Right hindlimb (tissue), 1 donor: ENCODE data around the gene UBR4.

Experiments
- DNase-seq: peaks from one replicate; pipeline ENCODE4 v3.0.0-alpha.2; 2018

Gene UBR4

GRCh38 chr1:19049128-19049768 lies 160.8 kb downstream of the UBR4 start:
- no peak for DNase-seq

DNA sequence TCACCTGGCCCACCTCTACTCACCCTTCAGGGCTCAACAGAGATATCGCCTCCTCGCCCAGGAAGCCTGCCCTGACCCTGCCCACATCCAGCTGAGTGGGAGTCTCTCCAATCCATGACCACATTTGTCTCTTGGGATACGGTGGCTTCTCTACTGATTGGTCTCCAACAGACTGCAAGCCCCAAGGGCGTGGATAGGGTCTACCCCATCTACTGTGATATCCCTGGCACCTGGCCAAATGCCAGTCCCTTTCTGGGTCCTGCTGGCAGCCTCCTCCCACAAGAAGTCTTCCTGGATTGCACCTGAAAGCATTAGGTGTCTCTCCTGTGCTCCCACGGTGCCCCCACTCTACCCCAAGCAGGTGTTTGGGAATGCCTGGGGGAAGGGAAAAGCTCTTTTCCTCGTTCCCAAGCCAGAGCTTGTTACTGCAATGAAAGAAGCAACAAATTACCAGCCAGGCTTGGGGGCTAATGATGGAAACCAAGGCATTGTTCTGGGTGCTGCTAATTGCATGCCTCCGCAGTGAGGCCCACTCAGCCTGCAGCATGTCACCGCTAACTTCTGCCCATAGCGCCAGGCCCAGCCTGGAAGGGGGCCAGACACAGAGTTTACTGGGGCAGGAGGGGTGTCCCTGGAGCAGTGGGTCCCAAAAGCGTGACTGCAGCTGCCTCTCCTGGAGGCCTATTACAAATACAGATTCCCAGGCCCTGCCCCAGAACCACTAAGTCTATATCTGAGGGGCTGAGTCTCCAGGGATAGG lies 162.9 kb downstream of the UBR4 start:
- DNase-seq = no peak

DNA sequence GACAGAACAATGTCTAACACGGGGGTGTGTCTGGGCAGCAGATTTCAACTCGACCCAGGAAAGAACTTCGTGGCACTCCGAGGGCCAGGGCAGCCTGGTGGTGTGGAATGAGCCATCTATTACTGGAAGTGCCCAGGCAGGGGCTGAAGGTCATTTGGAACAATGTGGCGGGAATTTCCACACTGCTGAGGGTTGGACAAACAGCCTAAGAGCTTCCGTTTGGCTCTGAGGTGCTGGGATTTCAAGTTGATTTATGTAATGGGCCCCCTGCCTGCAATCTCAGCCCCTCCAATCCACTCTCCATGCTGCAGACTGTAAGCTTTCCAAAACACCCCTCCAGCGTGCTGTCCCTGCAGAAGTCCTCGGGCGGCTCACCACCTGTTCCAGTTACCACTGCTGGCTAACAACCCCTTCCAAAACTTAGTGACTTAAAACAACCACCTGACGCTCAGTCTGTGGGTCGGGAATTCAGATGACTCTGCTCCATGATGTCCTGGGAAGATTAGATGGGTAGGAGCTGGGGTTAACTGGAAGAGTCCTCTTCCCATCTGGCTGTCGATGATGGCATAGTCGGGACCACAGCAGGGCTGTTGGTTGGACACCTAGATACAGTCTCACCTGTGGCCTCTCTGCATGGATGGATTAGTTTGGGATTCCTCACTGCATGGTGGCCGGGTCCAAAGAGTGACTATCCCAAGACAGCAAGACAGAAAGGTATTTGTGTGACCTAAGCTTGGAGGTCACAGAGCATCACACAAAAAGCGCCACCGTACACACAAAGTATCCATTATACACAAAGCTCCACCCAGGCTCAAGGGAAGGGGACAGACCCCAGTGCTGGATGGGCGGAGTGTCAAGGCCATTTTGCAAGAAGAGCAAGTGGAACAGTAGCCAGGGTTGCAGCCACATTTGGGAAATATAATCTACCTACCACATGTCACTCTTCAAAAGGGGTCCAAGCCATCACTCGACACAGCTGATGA lies 163.9 kb downstream of the UBR4 start:
- DNase-seq = no peak

- no peak for DNase-seq
Observed at GRCh38 chr1:19044975-19045831, 164.9 kb downstream of the UBR4 start.

- no peak for DNase-seq
Observed at GRCh38 chr1:19044471-19044870, 165.6 kb downstream of the UBR4 start.

- no peak for DNase-seq
Observed at GRCh38 chr1:19043579-19044443, 166.3 kb downstream of the UBR4 start.

DNA sequence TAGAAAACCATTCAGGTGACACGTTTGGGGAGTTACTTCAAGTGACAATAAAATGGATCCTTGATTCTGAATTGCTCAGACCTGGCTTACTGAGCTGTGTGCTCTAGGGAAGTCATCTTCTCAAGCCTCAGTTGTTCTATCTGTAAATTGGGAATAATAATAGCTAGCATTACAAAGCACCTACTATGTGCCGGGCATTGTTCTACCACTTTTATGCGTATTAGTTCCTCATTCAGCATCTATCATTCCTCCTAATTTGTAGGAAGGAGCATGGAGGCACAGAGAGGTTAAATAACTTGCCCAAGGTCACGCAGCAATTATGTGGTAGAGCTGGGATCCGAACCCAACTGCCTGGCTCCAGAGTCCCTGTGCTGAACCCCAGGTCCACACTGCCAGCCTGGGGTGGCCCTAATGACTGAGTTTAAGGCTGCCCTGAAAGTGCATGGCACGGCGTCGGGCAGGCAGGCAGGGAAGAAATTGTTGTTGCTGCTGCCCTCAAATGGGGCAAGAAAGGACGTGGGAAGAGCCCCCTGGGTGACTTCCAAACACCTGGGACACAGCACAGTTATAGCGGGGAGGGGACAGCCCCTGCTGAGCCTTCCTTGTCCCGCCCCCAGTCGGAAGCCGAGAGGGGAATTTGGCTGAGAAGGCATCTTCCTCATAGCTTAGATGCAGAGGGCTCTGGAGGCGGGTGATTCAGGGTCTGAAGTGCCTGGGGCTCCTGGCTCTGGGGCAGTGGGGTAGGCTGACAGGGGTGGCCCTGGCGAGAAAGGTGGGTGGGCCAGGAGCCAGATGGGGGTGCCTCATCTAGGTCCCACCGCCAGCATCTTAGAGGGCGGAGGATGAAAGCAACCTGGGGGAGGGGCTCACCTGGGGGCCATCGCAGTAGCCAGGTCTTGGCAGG lies 167.1 kb downstream of the UBR4 start:
- no peak for DNase-seq

- no peak for DNase-seq
Observed at GRCh38 chr1:19040010-19040680, 169.9 kb downstream of the UBR4 start.

DNA sequence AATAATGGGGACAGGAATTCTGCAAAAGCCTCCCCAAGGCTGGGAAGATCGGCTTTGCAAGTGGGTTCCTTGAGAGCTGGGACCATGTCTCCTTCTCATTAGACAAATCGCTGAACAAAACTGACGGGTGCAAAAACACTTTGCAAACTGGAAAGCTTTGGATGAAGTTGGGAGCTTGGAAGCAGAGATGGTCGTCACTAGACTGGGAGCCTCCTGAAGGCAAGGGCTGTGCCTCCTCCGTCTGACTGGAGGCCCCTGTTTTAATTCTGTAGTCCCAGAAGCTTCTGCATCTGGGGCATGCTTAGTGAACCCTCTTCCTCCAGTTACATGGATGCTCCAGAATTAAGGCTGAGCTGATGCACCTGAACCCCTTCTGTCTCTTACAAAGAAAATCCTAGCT lies 171.3 kb downstream of the UBR4 start:
- no peak for DNase-seq

DNA sequence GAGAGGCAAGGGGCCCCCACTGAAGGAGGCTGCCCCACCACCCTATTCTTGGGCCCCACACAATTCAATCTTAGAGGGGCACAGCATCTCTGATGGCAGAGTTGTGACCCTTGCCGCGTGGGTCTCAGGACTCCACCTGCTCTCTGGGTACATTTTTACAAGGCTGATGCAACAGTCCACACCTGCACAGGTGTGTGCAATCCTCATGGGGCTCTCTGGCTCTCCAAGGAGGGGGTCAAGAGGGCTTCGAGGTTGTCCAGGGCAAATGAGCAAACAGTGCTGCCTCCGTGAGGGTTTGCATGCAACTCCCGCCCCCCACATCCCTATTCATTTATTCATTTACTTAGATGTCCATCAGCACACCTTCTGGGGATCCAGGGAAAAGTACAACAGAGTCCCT lies 172.0 kb downstream of the UBR4 start:
- no peak for DNase-seq

GRCh38 chr1:19037659-19038058 lies 172.4 kb downstream of the UBR4 start:
- no peak for DNase-seq

- no peak for DNase-seq
Observed at GRCh38 chr1:19036813-19037605, 173.1 kb downstream of the UBR4 start.

DNA sequence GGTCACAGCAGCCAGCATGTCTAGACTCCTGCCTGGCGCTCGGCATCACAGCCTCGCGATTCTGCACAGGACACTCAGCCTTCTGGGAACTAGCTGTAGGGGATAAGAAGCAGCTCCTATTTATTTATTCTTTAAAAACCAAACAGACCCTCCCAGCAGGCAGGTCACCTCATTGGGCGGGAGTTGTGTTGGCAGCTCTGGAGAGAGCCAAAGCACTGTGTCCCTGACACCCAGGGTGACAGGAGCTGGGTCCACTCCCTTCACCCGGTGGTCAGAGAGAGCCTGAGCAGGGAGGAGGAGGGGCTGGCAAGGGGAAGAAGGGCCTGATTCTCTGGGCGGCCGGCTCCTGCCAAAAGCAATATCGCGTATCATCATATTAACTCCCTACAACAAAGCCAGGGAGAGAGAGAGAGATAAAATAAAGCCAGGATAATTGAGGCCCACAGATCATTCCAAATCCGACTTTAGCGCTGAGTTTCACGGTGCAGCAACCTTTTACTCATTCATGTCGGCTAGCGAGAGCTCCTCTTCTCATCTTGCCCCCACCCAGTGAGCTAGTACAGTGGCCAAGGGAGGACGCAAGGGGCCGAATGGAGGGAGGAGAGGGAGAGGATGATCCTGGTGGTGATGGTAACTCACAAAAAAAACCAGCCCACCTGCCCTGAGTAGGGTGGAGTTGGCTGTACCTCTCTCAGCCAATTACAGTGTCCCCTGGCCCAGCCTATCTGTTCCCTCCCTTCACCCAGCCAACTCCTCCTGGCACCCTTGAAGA lies 173.8 kb downstream of the UBR4 start:
- DNase-seq = no peak

GRCh38 chr1:19035377-19036040 lies 174.6 kb downstream of the UBR4 start:
- no peak for DNase-seq

- no peak for DNase-seq
Observed at GRCh38 chr1:19034721-19035120, 175.3 kb downstream of the UBR4 start.

DNA sequence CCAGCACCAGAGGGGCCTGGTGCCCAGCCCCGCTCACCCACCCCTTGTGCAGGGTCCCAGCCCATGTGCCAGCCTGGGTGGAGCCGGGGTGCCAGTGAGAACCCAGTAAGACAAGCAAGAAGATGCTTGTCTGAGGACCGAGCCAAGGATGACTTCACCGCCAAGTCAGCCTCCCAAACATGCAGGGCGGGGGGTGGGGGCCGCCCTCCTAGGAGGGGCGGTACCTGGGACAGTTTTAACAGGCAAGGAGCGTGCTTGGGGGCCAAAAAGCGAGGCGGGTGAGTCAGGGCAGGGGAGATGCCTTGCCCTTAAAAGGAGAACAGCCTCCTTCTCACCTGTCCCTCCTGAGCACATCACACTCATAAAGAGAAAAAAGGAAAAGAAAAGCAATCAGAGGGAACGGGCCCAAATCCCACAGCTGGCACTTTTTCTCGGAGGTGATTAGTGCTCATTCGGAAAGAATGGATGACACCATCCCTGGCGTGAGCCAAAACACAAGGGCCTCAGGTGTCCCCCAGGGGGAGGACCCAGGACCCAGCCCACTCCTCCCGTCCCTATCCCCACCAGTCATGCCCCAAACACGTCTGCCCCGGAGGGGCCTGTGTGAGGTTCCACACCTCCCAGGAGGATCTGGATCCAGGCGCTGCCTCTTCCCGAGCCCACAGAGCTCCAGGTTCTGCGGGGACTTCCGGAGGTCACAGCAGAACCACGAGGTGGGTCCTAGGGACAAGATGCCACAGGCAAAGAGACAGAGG lies 176.0 kb downstream of the UBR4 start:
- no peak for DNase-seq

- no peak for DNase-seq
Observed at GRCh38 chr1:19033515-19033839, 176.6 kb downstream of the UBR4 start.
